Stimulated activated CD4-positive, alpha-beta T cell treated with anti-CD3 and anti-CD28 coated beads, TNF-alpha, amount 100 ng/mL, for 1 hour (primary cell): ENCODE results near the gene TEX53.
A peak's percentile ranks its signal among the peaks of the same experiment; 100 is the strongest.

ENCODE experiments used
- DNase-seq, 3 donors: peaks; one replicate each; pipeline ENCODE4 v3.0.0-alpha.2; 2020; ENCODE audit warnings: low read depth in 3 of 3, low spot score in 1 of 3

The TEX53 gene

DNA sequence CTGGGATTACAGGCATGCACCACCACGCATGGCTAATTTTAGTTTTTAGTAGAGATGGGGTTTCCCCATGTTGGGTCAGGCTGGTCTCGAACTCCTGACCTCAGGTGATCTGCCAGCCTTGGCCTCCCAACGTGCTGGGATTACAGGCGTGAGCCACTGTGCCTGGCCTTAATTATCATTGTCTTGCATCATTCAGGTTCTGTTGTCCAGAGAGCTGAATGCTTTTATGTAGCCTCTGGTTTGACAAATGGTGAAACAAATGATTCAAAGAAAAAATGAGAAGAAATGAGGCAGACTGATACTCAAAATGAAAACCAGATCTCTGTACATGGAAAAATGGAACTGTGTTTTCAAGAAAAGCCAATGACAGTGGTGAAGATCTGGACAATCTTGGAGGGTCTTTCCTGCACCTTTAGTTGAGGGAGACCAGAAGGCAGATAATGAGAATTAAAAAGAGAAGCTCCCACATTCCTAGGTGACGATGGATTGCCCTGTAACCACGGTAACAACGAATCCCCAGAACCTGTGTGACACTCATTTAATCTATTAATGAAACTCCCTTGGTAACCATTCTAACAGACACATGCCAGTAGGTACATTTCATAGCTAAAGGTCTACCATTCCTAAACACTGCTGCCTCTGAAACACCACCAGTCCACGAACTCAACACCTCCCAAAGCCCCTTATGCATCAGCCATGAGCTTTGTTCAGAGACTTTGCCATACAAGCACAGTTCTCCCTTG is 22.8 kb upstream of the TEX53 start:
- no peak for DNase-seq

DNA sequence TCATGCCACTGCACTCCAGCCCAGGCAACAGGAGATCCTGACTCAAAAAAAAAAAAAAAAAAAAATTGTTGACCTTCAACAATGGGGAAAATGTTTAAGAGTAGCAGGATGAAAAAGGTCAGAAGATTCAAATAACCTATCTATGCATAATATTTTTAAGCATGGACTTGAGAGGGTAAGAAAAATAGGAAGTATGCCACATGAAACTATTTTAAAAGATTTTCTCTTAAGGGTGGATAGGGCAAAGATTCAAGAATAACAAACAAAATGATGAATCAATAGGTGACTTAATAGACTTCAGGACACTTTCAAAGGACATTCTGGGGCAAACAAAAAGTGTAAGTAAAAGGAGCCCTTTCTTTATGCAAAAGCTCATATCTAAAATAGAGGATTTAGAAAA is 21.2 kb upstream of the TEX53 start:
- no peak for DNase-seq

- no peak for DNase-seq
Observed at GRCh38 chr9:114678130-114678529, 20.5 kb upstream of the TEX53 start.

GRCh38 chr9:114677418-114677817 is 19.8 kb upstream of the TEX53 start:
- DNase-seq: no peak

GRCh38 chr9:114676901-114677300 is 19.3 kb upstream of the TEX53 start:
- DNase-seq: no peak

GRCh38 chr9:114674798-114675540 is 17.4 kb upstream of the TEX53 start:
- no peak for DNase-seq

- DNase-seq: no peak
Observed at GRCh38 chr9:114674076-114674797, 16.6 kb upstream of the TEX53 start.

DNA sequence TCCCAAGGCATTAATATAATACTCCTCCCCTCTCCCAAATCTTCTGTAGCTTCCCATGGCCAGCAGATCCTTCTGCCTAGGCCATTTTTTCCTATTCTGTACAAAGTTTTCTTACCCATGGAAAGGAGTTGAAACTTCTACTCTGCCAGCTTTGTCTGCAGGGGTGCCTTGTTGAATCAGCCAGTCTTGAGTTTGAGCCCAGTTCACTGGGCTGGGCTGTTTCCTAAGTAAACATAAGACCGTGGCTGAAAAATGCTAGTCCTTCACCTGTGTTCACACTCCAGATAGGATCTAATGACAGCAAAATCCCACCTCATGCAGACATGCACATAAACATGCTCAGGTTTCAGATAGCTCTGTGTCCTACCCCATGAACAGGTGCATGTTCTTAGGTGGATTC is 14.0 kb upstream of the TEX53 start:
- no peak for DNase-seq

DNA sequence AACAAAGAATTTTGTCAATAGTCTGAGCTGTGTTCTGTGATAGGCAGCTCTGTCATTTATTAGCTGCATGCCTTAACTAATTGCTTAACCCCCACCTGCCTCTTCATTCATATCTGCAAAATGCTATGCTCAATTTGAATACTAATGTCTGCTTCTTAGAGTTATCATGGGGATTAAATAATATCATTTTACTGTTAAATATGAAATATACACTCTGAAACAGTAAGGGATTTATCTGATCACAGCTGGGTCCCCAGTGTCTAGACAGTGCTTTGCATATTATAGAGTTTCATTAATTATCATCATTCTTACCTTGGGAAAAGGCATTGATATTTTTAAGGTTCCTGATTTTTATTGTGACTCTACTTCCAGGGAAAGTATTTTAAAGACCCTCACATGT is 12.4 kb upstream of the TEX53 start:
- DNase-seq: no peak

DNA sequence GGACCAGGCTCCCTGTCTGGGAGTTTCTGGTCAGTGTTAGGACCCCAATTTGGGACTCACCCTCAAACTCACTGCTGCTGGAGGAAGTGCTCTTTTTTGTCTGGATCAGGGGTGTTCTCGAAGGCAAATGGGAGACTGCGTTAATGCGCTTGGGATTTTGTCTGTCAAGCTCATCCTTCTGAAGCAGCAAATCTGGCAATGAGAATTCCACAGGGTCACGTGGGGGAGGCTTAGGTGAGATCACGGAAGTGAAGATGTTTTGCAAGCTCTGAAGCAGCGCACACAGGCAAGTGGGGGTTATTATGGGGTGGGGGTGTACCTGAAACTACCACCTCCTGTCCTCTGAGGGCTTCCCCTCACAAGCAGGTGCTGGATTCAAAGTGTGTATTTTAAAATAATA is 10.5 kb upstream of the TEX53 start:
- DNase-seq: no peak

GRCh38 chr9:114666851-114667250 is 9.2 kb upstream of the TEX53 start:
- DNase-seq: no peak

DNA sequence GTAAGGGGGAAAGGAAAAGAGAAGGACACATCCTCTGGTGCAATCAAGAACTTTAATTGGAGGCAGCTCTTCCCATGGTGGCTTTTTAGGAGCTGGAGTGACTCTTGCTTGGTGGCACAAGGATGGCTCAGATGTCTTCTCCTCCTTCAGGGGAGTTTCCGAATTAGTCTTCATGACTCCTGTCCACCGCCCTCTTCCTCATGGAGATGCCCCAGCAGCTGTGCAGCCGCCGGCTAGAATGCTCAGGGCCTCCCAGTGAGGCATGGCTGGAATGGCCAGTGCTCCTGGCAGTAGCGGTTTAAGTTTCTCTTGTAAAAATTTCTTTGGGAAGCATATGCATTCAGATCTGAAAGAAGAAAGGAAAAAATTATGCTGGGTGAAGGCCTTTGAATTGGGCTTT is 8.8 kb upstream of the TEX53 start:
- no peak for DNase-seq

DNA sequence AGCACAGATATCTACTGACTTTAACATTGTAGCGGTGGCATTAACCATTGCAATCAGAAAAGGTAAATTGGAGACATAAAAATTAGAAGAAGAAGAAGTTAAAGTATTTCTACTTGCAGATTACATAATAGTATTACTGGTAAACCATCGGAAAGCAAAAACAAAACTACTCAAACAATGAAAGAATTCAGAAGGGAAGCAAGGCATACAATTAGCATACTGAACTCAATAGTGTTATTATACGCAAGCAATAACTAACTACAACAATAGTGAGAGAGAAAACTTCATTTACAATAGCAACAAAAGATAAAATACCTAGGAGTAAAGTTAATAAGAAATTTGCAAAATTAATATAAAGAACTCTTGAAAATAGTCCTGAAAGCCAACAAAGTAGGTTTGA is 6.6 kb upstream of the TEX53 start:
- no peak for DNase-seq

DNA sequence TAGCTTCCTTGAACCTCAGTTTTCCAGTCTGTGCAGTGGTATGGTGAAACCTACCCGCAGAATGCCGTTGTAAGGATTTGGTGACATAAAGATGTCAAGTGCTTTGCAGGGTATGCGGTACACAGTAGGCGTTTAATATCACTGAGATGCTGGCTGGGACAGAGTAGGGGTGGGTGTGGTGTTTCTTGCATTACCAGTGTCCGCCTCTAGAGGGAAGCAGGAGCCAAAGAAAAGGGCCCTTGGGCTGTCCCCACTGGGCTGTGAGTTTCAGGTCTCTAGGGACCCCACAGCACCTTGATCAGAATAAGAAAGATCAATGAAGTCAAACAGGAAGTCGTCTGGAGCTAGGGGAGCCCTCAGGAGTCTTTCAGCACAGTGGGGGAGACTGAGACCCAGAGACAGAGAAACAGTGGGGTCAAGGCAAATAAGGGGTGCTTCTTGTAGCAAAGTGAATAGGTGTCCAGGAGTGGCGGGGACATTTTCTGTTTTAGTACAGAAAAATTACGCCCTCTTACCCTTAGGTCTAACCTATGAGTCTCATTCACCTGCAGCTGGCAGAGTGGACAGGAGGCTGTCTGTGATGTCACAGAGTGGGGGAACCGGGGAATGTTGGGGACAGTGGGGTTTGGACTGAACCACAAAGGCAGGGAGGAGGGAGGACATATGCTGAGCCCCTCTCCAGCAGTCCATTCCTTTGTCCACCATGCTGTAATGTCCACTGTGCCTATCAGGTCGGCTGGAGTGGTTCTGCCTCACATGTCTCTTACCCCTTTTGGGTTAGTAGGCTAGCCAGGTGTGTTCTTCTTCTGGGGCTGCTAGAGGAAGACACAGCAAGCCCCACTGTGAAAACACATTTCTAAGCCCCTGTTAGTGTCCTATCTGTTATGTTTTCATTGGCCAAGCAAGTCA is 4.7 kb upstream of the TEX53 start:
- DNase-seq: peak in 2 of 3 donors; percentile 26 to 45

DNA sequence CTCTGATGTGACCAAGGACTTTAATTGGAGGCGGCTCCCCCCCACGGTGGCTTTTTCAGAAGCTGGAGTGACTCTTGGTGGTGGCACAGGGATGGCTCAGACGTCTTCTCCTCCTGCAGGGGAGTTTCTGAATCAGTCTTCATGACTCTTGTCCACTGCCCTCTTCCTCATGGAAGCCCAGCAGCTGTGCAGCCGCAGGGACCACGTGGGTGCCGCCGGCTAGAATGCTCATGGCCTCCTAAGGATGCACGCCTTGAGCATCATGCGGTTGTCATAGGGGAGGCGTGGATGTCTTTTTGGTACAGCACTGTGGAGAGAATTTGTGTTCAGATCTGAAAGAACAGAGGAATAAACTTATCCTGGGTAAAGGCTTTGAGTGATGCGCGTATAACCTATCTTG is 1.3 kb downstream of the TEX53 start:
- DNase-seq: no peak

DNA sequence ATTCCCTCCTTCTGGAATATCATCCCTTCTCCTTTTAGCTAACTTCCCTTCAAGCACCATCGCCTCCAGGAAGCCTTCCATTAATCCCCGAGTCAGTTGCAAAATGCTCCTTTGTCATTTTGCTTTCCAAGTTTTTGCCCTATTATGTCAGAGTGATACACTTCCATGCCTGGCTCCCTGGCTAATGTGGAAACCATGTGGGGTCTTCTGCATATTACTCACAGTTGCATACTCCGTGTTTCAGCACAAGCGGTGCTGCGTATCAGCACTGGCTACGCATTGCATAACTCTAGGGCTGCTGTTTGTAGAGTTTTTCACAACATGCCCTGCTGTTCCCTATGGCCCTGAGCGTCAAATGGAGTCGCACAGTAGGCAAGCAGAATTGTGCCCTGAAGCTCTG is 1.9 kb downstream of the TEX53 start:
- no peak for DNase-seq

- DNase-seq: peak; percentile 36 to 62 (median 60)
Observed at GRCh38 chr9:114653556-114654159, 3.9 kb downstream of the TEX53 start.

DNA sequence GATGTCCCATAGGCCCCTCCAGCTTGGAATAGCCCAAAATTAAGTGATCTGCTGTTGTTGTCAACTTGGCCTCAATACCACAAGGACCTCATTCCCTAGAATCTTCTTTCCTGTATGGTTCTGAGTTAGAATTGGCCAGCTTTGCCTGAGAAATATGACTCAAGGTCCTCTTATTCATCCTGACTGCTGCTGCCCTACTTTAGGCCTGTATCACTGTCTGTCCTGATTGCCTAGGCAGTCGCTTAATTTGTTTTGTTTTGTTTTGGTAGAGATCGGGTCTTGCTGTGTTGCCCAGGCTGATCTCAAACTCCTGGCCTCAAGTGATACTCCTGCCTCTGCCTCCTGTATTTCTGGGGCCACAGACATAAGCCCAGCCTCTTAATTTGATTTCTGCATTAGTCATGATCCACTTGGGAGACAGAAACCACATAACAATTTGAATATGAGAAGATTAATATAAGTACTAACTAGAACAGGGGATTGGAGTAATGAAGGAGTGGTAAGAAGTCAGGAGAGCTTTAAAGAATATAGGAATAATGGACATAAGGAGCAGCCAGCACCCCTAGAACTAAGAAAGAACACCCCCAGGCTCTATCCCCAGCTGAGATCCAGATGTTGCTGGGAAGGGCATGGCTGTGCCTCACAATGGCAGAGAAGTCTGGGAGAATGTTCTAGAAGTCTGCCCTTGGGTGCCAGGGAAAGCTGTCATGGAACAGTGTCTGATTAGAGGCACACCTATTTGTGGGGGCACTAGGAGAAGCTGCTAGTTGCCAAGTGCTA is 4.6 kb downstream of the TEX53 start:
- no peak for DNase-seq

DNA sequence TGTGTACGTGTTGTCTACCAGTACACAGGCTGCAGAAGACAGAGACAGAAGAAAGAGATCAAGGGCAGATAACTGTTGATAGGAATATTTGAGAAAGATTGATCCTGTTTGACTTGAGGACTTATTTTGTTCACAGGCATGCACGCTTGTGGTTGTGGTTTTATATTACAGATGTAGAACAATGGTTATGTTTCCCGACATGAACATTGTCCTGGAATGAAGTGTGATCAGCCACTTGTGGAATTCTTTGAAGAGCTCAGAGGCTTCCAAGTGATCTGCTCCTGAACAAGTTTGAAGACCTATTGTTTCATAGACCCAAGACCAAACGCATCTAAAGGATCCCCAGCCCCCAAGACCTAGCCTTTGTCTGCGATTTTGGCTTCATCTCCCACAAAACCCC is 13.7 kb downstream of the TEX53 start:
- DNase-seq: no peak

DNA sequence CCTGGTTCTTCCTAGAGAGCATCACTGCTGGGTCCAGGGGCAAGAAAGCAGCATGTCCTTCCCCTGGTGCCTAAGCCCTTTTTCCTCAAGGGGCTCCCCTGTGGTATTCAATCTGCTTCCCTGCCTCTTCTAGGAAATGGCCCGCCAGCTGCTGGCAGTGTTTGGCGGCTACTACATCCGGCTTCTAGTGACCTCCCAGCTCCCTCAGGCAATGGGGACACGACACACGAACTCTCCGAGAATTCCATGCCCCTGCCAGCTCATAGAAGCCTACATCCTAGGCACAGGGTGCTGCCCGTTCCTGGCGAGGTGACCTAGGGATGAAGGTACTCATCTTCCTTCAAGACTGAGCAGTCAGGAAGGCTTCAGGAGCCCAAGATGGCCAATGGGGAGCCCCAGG is 14.6 kb downstream of the TEX53 start:
- DNase-seq: no peak
